ENCODE results near the gene TRAPPC3L. TPM values are rescaled to one million over a fixed set of nuclear protein-coding genes. Genes with fewer than 3 reads are reported as not detected.

Gene TRAPPC3L
- total RNA-seq, 1 experiment from 2014 or later: not detected

GRCh38 chr6:116449565-116449964 lies 95.9 kb downstream of the TRAPPC3L start (continued):
- no peak for TF ChIP-seq ZNF274 (IDR thresholded peaks at IDR 0.05; ENCODE audit: low read depth, low read length)

- RAD21 ChIA-PET (ENCODE audit: low non-redundant PET in 1 of 2, low total read pairs in 2 of 2, uncharacterized antibody in 2 of 2, unreplicated experiment in 2 of 2): no interaction called here
- H3K4me1 ChIP-seq (ENCODE audit: control insufficient read depth in 1 of 2, insufficient read depth in 2 of 2, low read length in 2 of 2): no peaks in the 10 kb centered on the region
- POLR2A ChIA-PET: no interaction called here
- CTCF ChIA-PET: no interaction called here
- DNase-seq (ENCODE audit: low read depth, low spot score) (no peak), ATAC-seq (no peak)
- no peak overlapping the region for H3K9ac ChIP-seq (ENCODE audit: low read length)
- H3K4me2 ChIP-seq (ENCODE audit: low read length): no peak overlapping the region
- no peaks in the 10 kb centered on the region for H3K27me3 ChIP-seq (ENCODE audit: insufficient read depth, low read length)
- intact Hi-C loops (cut with micrococcal nuclease): no loop called here
- no peak overlapping the region for H3K27ac ChIP-seq (ENCODE audit: low read depth, low read length)
- no TSS peak for BruUV-seq (replicated peaks)
- no peaks in the 10 kb centered on the region for H4K20me1 ChIP-seq (ENCODE audit: insufficient read depth)
- H3K4me3 ChIP-seq (replicated peaks in 1 of 2; ENCODE audit: low read depth in 1 of 2, low read length in 2 of 2): no peak overlapping the region
- no peaks in the 10 kb centered on the region for H3K9me2 ChIP-seq (ENCODE audit: insufficient read depth)
- H3K36me3 ChIP-seq (ENCODE audit: control insufficient read depth in 1 of 2, insufficient read depth in 2 of 2, low read length in 2 of 2): no peaks in the 10 kb centered on the region
- no peak overlapping the region for H2AFZ ChIP-seq (ENCODE audit: low read depth, low read length, poor library complexity, severe bottlenecking)
- no peaks in the 10 kb centered on the region for H3K9me3 ChIP-seq (ENCODE audit: control insufficient read depth in 1 of 2, insufficient read depth in 1 of 2, low read depth in 1 of 2, low read length in 2 of 2)
- no peaks in the 10 kb centered on the region for H3K79me2 ChIP-seq (ENCODE audit: insufficient read depth, low read length)
- TF ChIP-seq POLR2AphosphoS5 (IDR thresholded peaks at IDR 0.05; ENCODE audit: low read depth, low read length): no peak
- TF ChIP-seq MAX (IDR thresholded peaks at IDR 0.05): no peak
- TF ChIP-seq CTCF (IDR thresholded peaks at IDR 0.05 in 2 of 3, conservative IDR thresholded peaks at IDR 0.05 in 1 of 3; ENCODE audit: borderline replicate concordance in 1 of 3, insufficient read depth in 1 of 3, low read depth in 2 of 3, low read length in 2 of 3): no peak
- TF ChIP-seq SRF (IDR thresholded peaks at IDR 0.05; ENCODE audit: low read depth): no peak
- TF ChIP-seq JUND (IDR thresholded peaks at IDR 0.05): no peak
- TF ChIP-seq REST (IDR thresholded peaks at IDR 0.05; ENCODE audit: low read depth): no peak
- no peak for TF ChIP-seq YY1 (IDR thresholded peaks at IDR 0.05; ENCODE audit: extremely low read depth, insufficient replicate concordance, low read depth, low read length)
- no peak for TF ChIP-seq CEBPB (IDR thresholded peaks at IDR 0.05; ENCODE audit: low read depth)
- TF ChIP-seq ATF3 (IDR thresholded peaks at IDR 0.05): no peak
- TF ChIP-seq EZH2 (IDR thresholded peaks at IDR 0.05): no peak
- no peak for TF ChIP-seq POLR2A (IDR thresholded peaks at IDR 0.05; ENCODE audit: borderline replicate concordance, extremely low read depth, insufficient read depth, insufficient read length)
- no peak for TF ChIP-seq FOSL1 (IDR thresholded peaks at IDR 0.05; ENCODE audit: low read depth)
- TF ChIP-seq TCF7L2 (IDR thresholded peaks at IDR 0.05; ENCODE audit: borderline replicate concordance, extremely low read depth, insufficient read depth, insufficient read length): no peak
- no peak for TF ChIP-seq EZH2phosphoT487 (IDR thresholded peaks at IDR 0.05; ENCODE audit: borderline replicate concordance)
- no peak for TF ChIP-seq ELF1 (IDR thresholded peaks at IDR 0.05; ENCODE audit: borderline replicate concordance, low read depth)
- TF ChIP-seq ZFX (IDR thresholded peaks at IDR 0.05): no peak
- no peak for TF ChIP-seq ZBTB33 (IDR thresholded peaks at IDR 0.05; ENCODE audit: extremely low read depth, insufficient replicate concordance, low read length)
- no peak for TF ChIP-seq RAD21 (IDR thresholded peaks at IDR 0.05; ENCODE audit: low read depth)
These were observed 97.9 kb downstream of the TRAPPC3L start for GRCh38 chr6:116447496-116448011.

All from HCT116 (cell line).